H54 (cell line): ENCODE data around the gene MBD1.
A peak's percentile ranks its signal among the peaks of the same experiment; 100 is the strongest.
"Not testable (repeated sequence)": the region's sequence is repeated elsewhere in the genome, so short reads cannot be mapped to it uniquely, and the experiment has no call there.

ENCODE experiments used
- DNase-seq: peaks from one replicate; pipeline ENCODE4 v3.0.0; 2011; ENCODE audit warnings: low spot score, mixed read lengths; ENCODE audit not compliant: insufficient read length
- FAIRE-seq: peaks from 3 replicates; lab custom pipeline; 2011; peaks lifted over from hg19 to GRCh38; lab: Jason Lieb, UNC
- POLR2A ChIP-seq: IDR thresholded peaks from 2 replicates; pipeline ENCODE4 v1.6.1; 2011; ENCODE audit warnings: low read depth, mild to moderate bottlenecking, low read length

MBD1 gene

DNA sequence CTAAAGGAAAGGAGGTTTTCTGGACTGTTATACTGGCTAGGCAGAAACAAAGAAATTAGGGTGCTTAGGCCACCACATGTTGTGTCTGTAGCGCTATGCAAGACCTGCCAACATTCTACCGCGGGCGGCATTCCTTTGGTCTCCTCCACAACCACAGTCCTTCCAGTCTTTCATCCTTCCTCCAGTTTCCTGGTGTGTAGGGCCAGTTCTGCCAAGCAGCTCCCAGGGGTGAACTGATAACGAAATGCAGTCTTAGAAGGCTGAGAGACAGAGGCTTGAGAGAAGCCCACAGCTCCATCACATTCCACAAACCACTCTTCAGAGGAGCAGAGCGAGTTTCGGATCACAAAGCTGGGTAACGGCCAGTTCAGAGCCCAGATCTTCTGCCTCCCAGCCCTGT, 25.6 kb upstream of the MBD1 start:
- DNase-seq (no peak), FAIRE-seq (no peak)
- TF ChIP-seq POLR2A = no peak

DNA sequence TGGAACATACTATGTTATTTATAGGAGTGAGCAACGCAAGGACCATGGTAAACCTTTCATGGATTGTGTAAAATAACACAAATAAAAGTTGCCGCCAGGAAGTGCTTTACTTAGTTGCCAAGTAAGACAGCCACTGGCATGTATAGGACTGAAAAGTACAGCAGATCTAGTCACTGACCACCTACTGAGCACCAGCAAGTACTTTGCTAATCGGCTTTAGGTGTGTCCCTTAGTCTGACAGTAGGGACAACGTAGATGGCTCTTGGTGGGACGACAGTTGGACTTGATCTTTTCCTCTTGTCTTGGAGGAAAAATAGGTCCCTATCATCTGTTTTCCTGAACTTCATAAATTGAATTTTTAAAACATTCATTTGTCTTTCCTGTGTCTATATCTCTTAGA, 19.8 kb upstream of the MBD1 start:
- FAIRE-seq = no peak
- TF ChIP-seq POLR2A = no peak
- no peak for DNase-seq

DNA sequence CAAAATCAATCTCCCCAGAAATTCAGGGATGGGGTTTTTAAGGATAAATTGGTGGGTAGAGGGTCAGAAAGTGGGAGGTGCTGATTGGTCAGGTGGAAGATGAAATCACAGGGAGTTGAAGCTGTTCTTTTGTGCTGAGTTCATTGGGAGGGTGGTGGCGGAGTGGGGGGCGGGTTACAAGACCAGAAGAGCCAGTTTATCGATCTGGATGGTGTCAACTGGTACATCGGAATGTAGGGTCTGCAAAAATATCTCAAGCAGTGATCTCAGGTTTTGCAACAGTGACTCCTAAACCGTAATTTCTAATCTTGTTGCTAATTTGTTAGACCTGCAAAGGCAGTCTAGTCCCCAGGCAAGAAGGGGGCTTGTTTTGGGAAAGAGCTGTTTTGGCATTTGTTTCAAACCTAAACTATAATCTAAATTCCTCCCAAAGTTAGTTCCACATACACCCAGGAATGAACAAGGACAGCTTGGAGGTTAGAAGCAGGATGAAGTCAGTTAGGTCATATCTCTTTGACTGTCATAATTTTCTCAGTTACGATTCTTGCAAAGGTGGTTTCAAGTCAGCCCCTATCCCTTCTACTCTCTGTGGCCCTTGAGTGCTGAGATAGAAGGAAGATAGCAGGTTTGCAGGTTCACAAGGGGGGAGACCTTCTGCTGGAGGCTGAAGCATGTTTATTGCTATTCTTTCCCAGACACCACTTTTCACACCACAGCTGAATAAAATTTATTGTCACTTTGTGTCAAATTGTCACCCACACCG, 18.5 kb upstream of the MBD1 start:
- no peak for TF ChIP-seq POLR2A
- FAIRE-seq (no peak), DNase-seq (no peak)

DNA sequence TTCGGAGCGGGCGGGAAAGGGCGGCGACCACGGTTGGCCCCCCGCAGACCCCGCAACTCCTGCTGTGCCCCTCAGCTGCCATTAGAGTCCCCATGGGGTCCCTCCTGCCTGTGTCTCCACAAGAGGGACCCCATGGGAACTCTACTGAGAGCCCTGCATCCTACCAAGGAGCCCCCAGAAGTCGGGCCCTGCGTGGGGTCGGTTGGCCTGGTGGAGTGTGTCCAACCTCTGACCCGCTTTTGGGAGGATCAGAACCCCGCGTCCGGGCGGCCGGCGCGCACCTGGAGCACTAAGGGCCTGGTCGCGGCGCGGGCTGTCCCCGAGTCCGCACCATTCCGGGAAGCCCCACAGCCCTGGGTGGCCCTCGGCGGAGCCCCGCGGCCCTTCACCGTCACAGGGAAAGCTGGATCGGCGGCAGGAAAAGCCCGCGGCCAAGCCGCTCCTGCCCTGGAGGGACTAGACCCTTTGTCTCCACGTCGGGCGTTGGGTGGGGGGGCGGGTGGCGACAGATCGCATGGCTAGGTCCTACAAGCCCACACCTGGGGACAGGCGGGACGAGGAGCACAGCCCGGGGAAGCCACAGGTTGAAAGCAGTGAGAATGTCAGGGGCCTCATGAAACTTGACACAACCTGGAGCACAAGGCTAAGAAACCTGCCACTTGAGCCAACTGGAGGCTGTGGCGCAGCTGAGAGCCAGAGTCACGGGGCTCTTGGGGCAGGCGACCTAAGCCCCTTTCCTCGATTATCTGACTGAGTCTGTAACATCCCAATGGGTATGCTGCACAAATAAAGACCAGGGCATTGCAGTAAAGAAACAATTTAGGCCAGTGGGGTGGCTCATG, 17.3 kb upstream of the MBD1 start:
- DNase-seq (no peak), FAIRE-seq (no peak)
- TF ChIP-seq POLR2A = no peak

DNA sequence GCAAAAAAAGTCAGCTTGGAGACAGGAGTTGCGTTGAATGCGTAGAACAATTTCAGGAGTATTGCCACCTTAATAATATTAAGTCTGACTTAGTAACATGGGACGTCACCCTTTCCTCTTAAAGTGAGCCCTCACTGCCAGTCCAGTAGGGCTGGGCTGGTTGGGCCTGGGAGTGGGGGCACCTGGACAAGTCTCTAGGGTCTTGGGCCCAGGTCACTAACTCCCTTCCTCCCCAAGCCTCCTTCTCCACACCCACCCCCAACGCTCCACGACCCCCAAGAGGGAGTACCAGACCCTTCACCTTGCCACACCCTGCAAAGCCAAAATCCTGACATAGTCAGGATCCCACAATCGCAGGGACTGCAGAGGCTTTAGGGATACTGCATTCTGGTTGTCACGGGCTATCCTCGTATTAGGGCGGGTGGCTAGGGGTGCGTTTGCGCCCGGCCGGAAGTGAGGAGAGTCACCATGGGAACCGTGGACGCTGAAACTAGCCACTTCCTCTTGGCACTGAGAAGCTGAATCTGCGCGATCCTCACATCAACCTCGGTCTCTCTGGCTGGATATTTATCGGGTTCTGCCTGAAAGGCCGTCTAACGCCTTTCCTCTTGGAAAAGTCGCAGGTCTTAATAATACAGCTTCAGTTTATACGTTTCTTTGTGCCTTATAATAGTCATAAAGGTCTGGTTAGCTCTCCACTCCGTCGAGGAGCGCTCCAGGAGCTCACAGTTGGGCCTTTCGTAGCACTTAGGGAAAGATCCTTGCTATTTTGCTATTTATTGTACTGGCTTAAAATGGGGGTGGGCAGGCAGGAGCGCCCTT, 16.5 kb upstream of the MBD1 start:
- no peak for FAIRE-seq
- no peak for TF ChIP-seq POLR2A
- DNase-seq = no peak

DNA sequence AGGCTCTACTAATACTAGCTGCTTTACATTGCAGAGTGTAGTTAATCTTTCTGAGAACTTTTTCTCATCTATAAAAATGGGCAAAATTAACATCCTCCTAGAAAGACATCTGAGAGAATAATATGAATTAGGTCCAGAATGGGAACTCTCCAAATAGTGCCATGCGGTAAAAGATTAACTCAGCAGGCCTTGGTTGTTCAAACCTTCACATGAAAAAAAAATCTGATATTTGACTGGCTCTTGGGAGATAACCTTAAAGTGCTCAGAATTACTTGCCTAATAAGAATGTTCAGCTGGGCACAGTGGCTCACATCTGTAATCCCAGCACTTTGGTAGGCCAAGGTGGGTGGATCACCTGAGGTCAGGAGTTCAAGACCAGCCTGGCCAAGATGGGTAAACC, 11.7 kb upstream of the MBD1 start:
- FAIRE-seq (no peak), DNase-seq (no peak)
- no peak for TF ChIP-seq POLR2A

DNA sequence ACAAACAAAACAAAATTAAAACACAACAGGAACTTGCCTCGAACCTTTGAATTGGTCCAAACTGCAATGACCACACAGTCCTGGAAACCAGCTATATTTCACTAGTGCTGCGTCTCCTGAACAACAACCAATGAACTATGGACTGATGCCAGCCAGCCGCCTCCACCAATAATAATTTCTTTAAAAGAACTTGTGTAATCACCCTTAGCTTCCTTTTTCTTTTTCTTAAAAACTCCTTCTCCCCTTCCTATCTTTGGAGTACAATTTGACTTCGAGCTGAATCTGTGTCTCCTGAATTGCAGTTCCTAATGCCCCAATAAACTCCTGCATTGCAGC, 7.8 kb upstream of the MBD1 start:
- TF ChIP-seq POLR2A = no peak
- no peak for DNase-seq
- no peak for FAIRE-seq

DNA sequence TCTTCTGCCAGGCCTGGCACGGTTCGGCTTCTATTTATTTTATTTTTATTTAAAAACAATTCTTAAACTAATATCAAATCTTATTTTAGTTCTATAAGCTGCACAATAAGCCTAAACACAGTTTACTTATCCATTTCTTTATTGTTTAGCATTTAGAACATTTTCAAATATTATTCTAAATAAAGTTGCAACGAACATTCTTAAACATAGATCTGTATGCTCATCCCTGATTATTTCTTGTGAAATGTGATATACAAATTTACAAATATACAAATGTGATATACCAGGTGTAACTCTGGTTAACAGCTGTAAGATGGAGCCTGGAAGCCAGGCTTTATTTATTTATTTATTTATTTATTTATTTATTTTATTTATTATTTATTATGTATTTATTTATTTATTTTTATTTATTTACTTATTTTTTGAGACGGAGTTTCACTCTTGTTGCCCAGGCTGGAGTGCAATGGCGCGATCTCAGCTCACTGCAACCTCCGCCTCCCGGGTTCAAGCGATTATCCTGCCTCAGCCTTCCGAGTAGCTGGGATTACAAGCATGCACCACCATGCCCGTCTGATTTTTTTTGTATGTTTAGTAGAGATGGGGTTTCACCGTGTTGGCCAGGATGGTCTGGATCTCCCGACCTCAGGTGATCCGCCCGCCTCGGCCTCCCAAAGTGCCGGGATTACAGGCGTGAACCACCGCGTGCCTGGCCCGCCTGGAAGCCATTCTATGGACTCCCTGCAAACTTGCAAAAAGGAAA, 7.2 kb upstream of the MBD1 start:
- not testable (repeated sequence) for DNase-seq, FAIRE-seq

DNA sequence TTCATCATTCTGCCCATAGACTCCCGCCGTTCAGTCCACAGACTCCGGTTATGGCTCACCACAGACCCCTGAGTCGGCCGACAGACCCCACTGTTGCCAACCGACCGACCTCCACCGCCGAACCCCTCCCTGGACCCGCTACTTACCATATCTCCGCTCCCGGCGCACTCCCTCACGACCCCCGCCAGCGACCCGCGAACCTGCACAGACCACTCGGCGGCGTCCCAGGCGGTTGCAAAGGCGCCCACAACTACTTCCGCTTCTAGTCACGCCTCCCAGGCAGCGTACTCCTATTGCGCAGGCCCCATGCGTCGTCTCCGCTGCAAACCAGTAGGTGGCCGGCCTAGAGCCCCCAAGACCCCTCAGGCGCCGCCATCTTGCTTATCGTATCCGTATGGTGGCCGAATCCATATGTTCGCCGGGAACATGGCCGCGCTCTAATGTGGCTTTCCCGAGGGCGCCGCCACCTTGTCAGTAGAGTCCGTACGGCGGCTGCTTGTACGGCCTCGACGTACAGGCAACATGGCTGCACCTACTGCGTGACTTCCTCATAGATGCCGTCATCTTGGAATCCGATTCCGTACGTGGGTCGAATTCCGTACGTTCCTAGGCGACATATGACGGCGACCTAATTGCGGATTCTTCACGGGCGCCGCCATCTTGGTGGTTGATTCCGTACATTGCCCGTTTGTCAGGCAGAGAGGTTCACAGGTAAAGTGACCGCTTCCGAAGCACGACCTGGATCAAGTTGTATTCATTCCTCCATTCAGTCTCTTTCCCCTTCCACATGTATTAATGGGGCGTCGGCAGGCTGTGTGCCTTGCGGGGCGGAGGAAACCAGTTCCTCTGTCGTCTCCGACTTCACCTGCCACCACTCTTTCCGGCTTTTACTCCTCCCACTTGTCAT, 6.4 kb upstream of the MBD1 start, which contains the start of gene CXXC1:
Gene CXXC1, minus strand, starts transcription at position 252 of the 907 bp plus-strand sequence. Its CDS starts 103 bp downstream, at position 149.
- peak; percentile 64 for FAIRE-seq
- peak; percentile 63 for DNase-seq
- TF ChIP-seq POLR2A = peak; percentile 57

DNA sequence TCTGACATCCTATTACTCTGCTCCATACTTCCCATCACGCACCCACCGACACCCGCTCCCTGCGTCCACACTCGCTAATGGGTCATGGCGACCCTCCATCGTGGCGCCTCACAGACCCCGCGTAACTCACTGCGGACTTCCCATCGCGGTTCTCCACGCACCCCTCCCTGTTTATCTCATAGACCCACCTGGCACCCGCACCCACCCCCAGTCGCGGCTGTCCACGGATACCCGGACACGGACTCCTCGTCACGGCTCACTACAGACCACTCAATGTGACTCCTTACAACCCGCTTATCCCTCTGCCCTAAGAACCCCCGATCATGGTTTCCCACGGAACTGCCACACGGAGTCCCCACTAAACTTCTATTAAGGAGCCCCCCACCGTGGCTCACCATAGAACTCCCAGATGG, 5.7 kb upstream of the MBD1 start:
- TF ChIP-seq POLR2A = no peak
- FAIRE-seq (no peak), DNase-seq (no peak)

DNA sequence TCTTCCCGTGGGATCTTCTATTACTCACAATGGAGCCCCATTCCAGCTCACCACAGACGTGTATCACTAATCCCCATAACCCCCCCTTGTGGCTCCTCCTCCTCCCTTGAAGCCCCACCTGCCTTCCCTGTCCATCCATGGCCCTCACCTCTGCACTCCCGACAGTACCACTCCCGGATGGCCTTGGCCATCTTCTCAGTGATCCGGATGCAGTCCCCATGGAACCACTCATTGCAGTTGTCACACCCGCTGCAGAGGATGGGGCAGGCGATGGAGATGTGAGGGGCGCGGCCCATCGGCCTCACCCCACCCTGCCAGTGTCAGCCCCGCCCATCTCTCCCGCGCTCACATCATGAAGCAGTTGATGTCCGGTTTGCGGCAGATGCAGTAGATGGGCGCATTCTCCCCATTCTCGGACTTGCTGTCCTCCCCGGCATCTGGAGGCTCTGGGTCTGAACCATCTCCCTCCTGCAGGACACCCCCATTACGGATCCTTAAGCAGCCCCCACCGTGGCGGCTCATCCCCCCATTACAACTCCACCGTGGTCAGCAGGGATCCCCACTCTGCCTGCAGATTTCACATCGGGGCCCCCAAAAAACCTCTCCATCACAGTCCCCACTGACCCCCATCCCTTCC, 5.2 kb upstream of the MBD1 start:
- DNase-seq (peak; percentile 31), FAIRE-seq (no peak)
- TF ChIP-seq POLR2A = no peak
